HG03469 (cell line): ENCODE data around the gene USP47.
A peak's percentile ranks its signal among the peaks of the same experiment; 100 is the strongest.

ENCODE experiments used
- ATAC-seq: cut with Tn5 transposase; IDR thresholded peaks from one replicate; pipeline ENCODE4 v1.9.1; 2021; ENCODE audit warnings: mild to moderate bottlenecking, moderate library complexity, moderate number of reproducible peaks; ENCODE audit not compliant: unreplicated experiment

USP47 gene

GRCh38 chr11:11841723-11842420, at the start of gene USP47:
Gene USP47 (plus strand): TSS chr11:11841972. CDS start chr11:11842186, 214 bp downstream.
- ATAC-seq: peak; percentile 38

- ATAC-seq: no peak
These were observed 48.7 kb upstream of the USP47 start for GRCh38 chr11:11793073-11793472.

GRCh38 chr11:11798586-11799438, 43.0 kb upstream of the USP47 start:
- no peak for ATAC-seq

- no peak for ATAC-seq
These were observed 36.5 kb upstream of the USP47 start for GRCh38 chr11:11805228-11805627.

GRCh38 chr11:11806074-11806473, 35.7 kb upstream of the USP47 start:
- no peak for ATAC-seq

- ATAC-seq: no peak
These were observed 35.2 kb upstream of the USP47 start for GRCh38 chr11:11806586-11806985.

GRCh38 chr11:11807811-11808782, 33.7 kb upstream of the USP47 start:
- ATAC-seq: no peak

GRCh38 chr11:11808992-11809615, 32.7 kb upstream of the USP47 start:
- no peak for ATAC-seq

GRCh38 chr11:11810764-11811726, 30.7 kb upstream of the USP47 start:
- ATAC-seq: no peak

- no peak for ATAC-seq
These were observed 28.3 kb upstream of the USP47 start for GRCh38 chr11:11813288-11813962.

GRCh38 chr11:11814614-11815452, 26.9 kb upstream of the USP47 start:
- ATAC-seq: no peak

- no peak for ATAC-seq
These were observed 25.1 kb upstream of the USP47 start for GRCh38 chr11:11816511-11817314.

- ATAC-seq: no peak
These were observed 23.8 kb upstream of the USP47 start for GRCh38 chr11:11817957-11818356.

GRCh38 chr11:11818529-11819121, 23.1 kb upstream of the USP47 start:
- no peak for ATAC-seq

- no peak for ATAC-seq
These were observed 19.9 kb upstream of the USP47 start for GRCh38 chr11:11821899-11822298.

GRCh38 chr11:11822946-11823345, 18.8 kb upstream of the USP47 start:
- no peak for ATAC-seq

- no peak for ATAC-seq
These were observed 15.5 kb upstream of the USP47 start for GRCh38 chr11:11826260-11826659.
